Hepatocyte (in vitro differentiated cells): ENCODE measurements around the gene METAP1. TPM values are rescaled to one million over a fixed set of nuclear protein-coding genes. Genes with fewer than 3 reads are reported as not detected.

Experiments
- DNase-seq: peaks from one replicate; pipeline ENCODE4 v3.0.0-alpha.2; 2016; ENCODE audit warnings: low spot score
- H2AFZ ChIP-seq: fragments of 200-600 bp; sonication (generic); 2 replicates; pipeline ENCODE4 v1.6.0; 2016; ENCODE audit warnings: antibody characterized with exemption, mild to moderate bottlenecking
- H3K27ac ChIP-seq: fragments of 200-600 bp; sonication (generic); 2 replicates; pipeline ENCODE4 v1.5.1; 2016; ENCODE audit warnings: mild to moderate bottlenecking
- H3K27me3 ChIP-seq: fragments of 200-600 bp; sonication (generic); 2 replicates; pipeline ENCODE4 v1.6.1; 2016
- H3K36me3 ChIP-seq: fragments of 200-600 bp; sonication (generic); replicated peaks from 2 replicates; pipeline ENCODE4 v1.5.1; 2016; ENCODE audit warnings: low read depth; ENCODE audit not compliant: insufficient read depth
- H3K4me1 ChIP-seq: fragments of 200-600 bp; sonication (generic); 2 replicates; pipeline ENCODE4 v1.5.1; 2016; ENCODE audit warnings: mild to moderate bottlenecking, moderate library complexity; ENCODE audit not compliant: insufficient read depth
- H3K4me2 ChIP-seq: fragments of 200-600 bp; sonication (generic); 2 replicates; pipeline ENCODE4 v1.6.0; 2016
- H3K4me3 ChIP-seq: fragments of 200-600 bp; sonication (generic); 2 replicates; pipeline ENCODE4 v1.5.1; 2016; ENCODE audit warnings: mild to moderate bottlenecking
- H3K79me2 ChIP-seq: fragments of 200-600 bp; sonication (generic); 2 replicates; pipeline ENCODE4 v1.6.0; 2017; ENCODE audit warnings: mild to moderate bottlenecking
- H3K9me2 ChIP-seq: fragments of 200-600 bp; sonication (generic); replicated peaks from 2 replicates; pipeline ENCODE4 v1.6.0; 2017; ENCODE audit warnings: mild to moderate bottlenecking; ENCODE audit not compliant: insufficient read depth
- H3K9me3 ChIP-seq: fragments of 200-600 bp; sonication (generic); 2 replicates; pipeline ENCODE4 v1.5.1; 2016; ENCODE audit warnings: low read depth, mild to moderate bottlenecking
- H4K20me1 ChIP-seq: fragments of 200-600 bp; sonication (generic); 2 replicates; pipeline ENCODE4 v1.6.0; 2016; ENCODE audit warnings: mild to moderate bottlenecking; ENCODE audit not compliant: insufficient read depth, poor library complexity, severe bottlenecking
- CTCF ChIP-seq: fragments of 200-600 bp; sonication (generic); IDR thresholded peaks from 2 replicates; pipeline ENCODE4 v1.5.1; 2016; ENCODE audit warnings: antibody characterized with exemption, mild to moderate bottlenecking; ENCODE audit not compliant: poor library complexity
- EZH2 ChIP-seq: fragments of 200-600 bp; sonication (generic); IDR thresholded peaks from 2 replicates; pipeline ENCODE4 v1.6.1; 2016; ENCODE audit warnings: antibody characterized with exemption, mild to moderate bottlenecking, borderline replicate concordance
- EZH2phosphoT487 ChIP-seq: fragments of 200-600 bp; sonication (generic); IDR thresholded peaks from one replicate; pipeline ENCODE4 v1.6.1; 2018; ENCODE audit warnings: antibody characterized with exemption, mild to moderate bottlenecking, low read depth, moderate library complexity; ENCODE audit not compliant: unreplicated experiment, severe bottlenecking
- WGBS: methylation state at CpG from one replicate; pipeline ENCODE4 v1.1.6; 2016; ENCODE audit warnings: low lambda C conversion rate; ENCODE audit errors: missing lambda C conversion rate; 5-methylcytosine and 5-hydroxymethylcytosine counted together
- polyA plus RNA-seq: library from polyadenylated mRNA; unstranded; fragments of >200 nt; fragmentation: Nextera tagmentation; extraction: Ambion mirVana; gene quantifications from 2 replicates; pipeline ENCODE4 v1.2.1, GENCODE V29; 2016
- total RNA-seq: library from RNA; depleted of rRNA; stranded (reverse); fragments of >200 nt; gene quantifications from 2 replicates; pipeline ENCODE4 v1.2.3, GENCODE V29; 2014

The METAP1 gene
- total RNA-seq (49.6 and 50.8 TPM in 2 replicates), polyA plus RNA-seq (19.0 and 26.3 TPM in 2 replicates)

- WGBS: under 1% methylated on average over 43 of the region's 94 CpGs
- Histone ChIP-seq H3K36me3 (no peaks in the 10 kb centered on the region), H3K9me2 (no peaks in the 10 kb centered on the region), H3K27me3 (no peaks in the 10 kb centered on the region), H3K27ac (peak within 1 kb of the TSS; percentile 96), H4K20me1 (no peaks in the 10 kb centered on the region), H3K4me1 (peaks cover 13% of the 10 kb centered on the region), H3K79me2 (peaks cover 45% of the 10 kb centered on the region), H3K4me3 (peak within 1 kb of the TSS; percentile 49), H3K9me3 (no peaks in the 10 kb centered on the region), H2AFZ (peak within 1 kb of the TSS; percentile 96), H3K4me2 (peak within 1 kb of the TSS; percentile 86)
- TF ChIP-seq EZH2: no peak
- peak; percentile 81 for TF ChIP-seq CTCF
- peak; percentile 98 for DNase-seq
These were observed at the start of gene METAP1 for GRCh38 chr4:98995183-98996055. Gene METAP1 (plus strand): TSS chr4:98995721. CDS start chr4:98995754, 33 bp downstream.

- Histone ChIP-seq H3K9me3 (no peaks in the 10 kb centered on the region), H2AFZ (no peak overlapping the region), H3K27ac (no peak overlapping the region), H3K36me3 (no peaks in the 10 kb centered on the region), H3K4me1 (no peaks in the 10 kb centered on the region), H3K9me2 (no peaks in the 10 kb centered on the region), H3K79me2 (no peaks in the 10 kb centered on the region), H3K27me3 (no peaks in the 10 kb centered on the region), H3K4me2 (no peak overlapping the region), H3K4me3 (no peak overlapping the region), H4K20me1 (no peaks in the 10 kb centered on the region)
- DNase-seq: no peak
- TF ChIP-seq EZH2phosphoT487 (no peak), EZH2 (no peak), CTCF (no peak)
- 95% methylated on average over 1 of the region's 1 CpG for WGBS
These were observed 49.2 kb upstream of the METAP1 start for GRCh38 chr4:98946359-98946758.

- Histone ChIP-seq H3K27ac (no peak overlapping the region), H3K4me1 (no peaks in the 10 kb centered on the region), H4K20me1 (no peaks in the 10 kb centered on the region), H2AFZ (no peak overlapping the region), H3K9me2 (no peaks in the 10 kb centered on the region), H3K27me3 (no peaks in the 10 kb centered on the region), H3K79me2 (no peaks in the 10 kb centered on the region), H3K9me3 (no peaks in the 10 kb centered on the region), H3K4me2 (no peak overlapping the region), H3K36me3 (no peaks in the 10 kb centered on the region), H3K4me3 (no peak overlapping the region)
- no peak for TF ChIP-seq EZH2phosphoT487
- no peak for TF ChIP-seq EZH2
- no peak for TF ChIP-seq CTCF
- no peak for DNase-seq
- 100% methylated on average over 1 of the region's 1 CpG for WGBS
These were observed 44.6 kb upstream of the METAP1 start for GRCh38 chr4:98950925-98951324.
